HepG2 (cell line): Measurements from ENCODE around the gene ARFGEF2.

Source experiments
- ASH2L ChIP-seq: fragments of 300-600, 200-600 bp; sonication (generic); IDR thresholded peaks from 2 replicates; pipeline ENCODE4 v1.7.0; 2017; ENCODE audit warnings: low read depth, mild to moderate bottlenecking, moderate library complexity, mixed read lengths, low read length; ENCODE audit not compliant: insufficient read length
- CTCF ChIP-seq: sonication (generic); formaldehyde crosslinking; IDR thresholded peaks from 2 replicates; pipeline ENCODE4 v1.5.0; 2020; ENCODE audit warnings: mild to moderate bottlenecking, missing genetic modification reagents, moderate library complexity
- ELF4 ChIP-seq: sonication (generic); formaldehyde crosslinking; IDR thresholded peaks from 2 replicates; pipeline ENCODE4 v1.5.0; 2020; ENCODE audit warnings: missing genetic modification reagents, mild to moderate bottlenecking, moderate library complexity, borderline replicate concordance
- EP300 ChIP-seq, 3 experiments: sonication (generic) in 1 of 3; formaldehyde crosslinking in 1 of 3; IDR thresholded peaks; 2 replicates each; pipeline versions ENCODE4 v1.5.1 to v1.6.1; 2011 to 2020; ENCODE audit warnings: low read depth in 2 of 3, low read length in 2 of 3, borderline replicate concordance in 1 of 3, improper control_type of control experiment in 1 of 3, mild to moderate bottlenecking in 1 of 3, missing genetic modification reagents in 1 of 3, moderate library complexity in 1 of 3
- EZH2 ChIP-seq: conservative IDR thresholded peaks from 2 replicates; pipeline ENCODE4 v1.6.1; 2012; ENCODE audit warnings: mild to moderate bottlenecking, low read depth, low read length, moderate library complexity
- HNRNPL ChIP-seq: fragments of 200-400 bp; formaldehyde crosslinking; IDR thresholded peaks from 2 replicates; pipeline ENCODE4 v1.6.1; 2017; ENCODE audit warnings: mild to moderate bottlenecking, low read depth, low read length
- NCOR1 ChIP-seq: fragments of 200-600 bp; sonication (generic); IDR thresholded peaks from 2 replicates; pipeline ENCODE4 v1.7.0; 2017; ENCODE audit warnings: antibody characterized with exemption, low read length, borderline replicate concordance
- PAX8 ChIP-seq: sonication (generic); formaldehyde crosslinking; IDR thresholded peaks from 2 replicates; pipeline ENCODE4 v1.8.0; 2022; ENCODE audit warnings: mild to moderate bottlenecking, missing genetic modification reagents, borderline replicate concordance
- REST ChIP-seq, 2 experiments: IDR thresholded peaks; 2 replicates each; pipeline ENCODE4 v1.6.1; 2011 to 2012; ENCODE audit warnings: low read length in 2 of 2, borderline replicate concordance in 1 of 2, low read depth in 1 of 2, mild to moderate bottlenecking in 1 of 2, moderate library complexity in 1 of 2
- TERF1 ChIP-seq: sonication (generic); formaldehyde crosslinking; IDR thresholded peaks from 2 replicates; pipeline ENCODE4 v1.8.0; 2022; ENCODE audit warnings: mild to moderate bottlenecking, missing genetic modification reagents, moderate library complexity
- USF2 ChIP-seq, 2 experiments: sonication (generic) in 1 of 2; formaldehyde crosslinking in 1 of 2; IDR thresholded peaks; 2 replicates each; pipeline versions ENCODE4 v1.5.1 to v1.6.1; 2011 to 2020; ENCODE audit warnings: borderline replicate concordance in 1 of 2, low read depth in 1 of 2, low read length in 1 of 2, mild to moderate bottlenecking in 1 of 2, missing genetic modification reagents in 1 of 2, moderate library complexity in 1 of 2
- ZNF274 ChIP-seq: sonication (generic); formaldehyde crosslinking; IDR thresholded peaks from 2 replicates; pipeline ENCODE4 v1.5.1; 2020; ENCODE audit warnings: mild to moderate bottlenecking, missing genetic modification reagents
- ZNF614 ChIP-seq: IDR thresholded peaks from 2 replicates; pipeline ENCODE4 v1.6.1; 2018; ENCODE audit warnings: missing biosample characterization, missing genetic modification reagents, inconsistent platforms, borderline replicate concordance

GRCh38 chr20:48892891-48893290 is 28.6 kb upstream of the ARFGEF2 start:
- TF ChIP-seq CTCF (CRISPR knock-in tag): no peak
- TF ChIP-seq NCOR1: no peak
- no peak for TF ChIP-seq EZH2
- no peak for TF ChIP-seq ASH2L
- no peak for TF ChIP-seq HNRNPL
- TF ChIP-seq TERF1 (CRISPR knock-in tag): no peak
- no peak for TF ChIP-seq ELF4 (CRISPR knock-in tag)
- no peak for TF ChIP-seq PAX8 (CRISPR knock-in tag)
- TF ChIP-seq ZNF614: no peak
- no peak for TF ChIP-seq REST (IDR thresholded peaks at IDR 0.05; ENCODE audit: borderline replicate concordance in 1 of 2, low read depth in 1 of 2, low read length in 2 of 2)
- TF ChIP-seq ZNF274 (CRISPR knock-in tag): no peak
- TF ChIP-seq USF2 (IDR thresholded peaks at IDR 0.05; ENCODE audit: low read depth, low read length): no peak
- no peak for TF ChIP-seq USF2 (CRISPR knock-in tag; IDR thresholded peaks at IDR 0.05; ENCODE audit: borderline replicate concordance)
- no peak for TF ChIP-seq EP300 (IDR thresholded peaks at IDR 0.05; ENCODE audit: low read depth in 2 of 2, low read length in 2 of 2)
- no peak for TF ChIP-seq EP300 (CRISPR knock-in tag; IDR thresholded peaks at IDR 0.05; ENCODE audit: borderline replicate concordance)
